Esophagus squamous epithelium (tissue), 5 donors: ENCODE data around the gene GPR132. TPM values are rescaled to one million over a fixed set of nuclear protein-coding genes. Genes with fewer than 3 reads are reported as not detected.
A peak's percentile ranks its signal among the peaks of the same experiment; 100 is the strongest.

ENCODE experiments used
- DNase-seq: peaks from one replicate; lab custom pipeline; 2025; lab: John Stamatoyannopoulos, UW
- H3K27ac ChIP-seq, 4 donors: fragments of 200-600 bp; sonication (generic); one replicate each; pipeline ENCODE4 v1.5.1; 2016 to 2019; ENCODE audit warnings: mild to moderate bottlenecking in 1 of 4
- H3K27me3 ChIP-seq, 4 donors: fragments of 200-600 bp; sonication (generic); 1 replicate in 3 of 4; 2 replicates in 1 of 4; pipeline versions ENCODE4 v1.5.1 to v1.6.0; 2017 to 2021; ENCODE audit warnings: antibody characterized with exemption in 1 of 4
- H3K36me3 ChIP-seq, 3 donors: fragments of 200-600 bp; sonication (generic); one replicate each; pipeline ENCODE4 v1.5.1; 2016 to 2019
- H3K4me1 ChIP-seq, 3 donors: fragments of 200-600 bp; sonication (generic); one replicate each; pipeline ENCODE4 v1.5.1; 2017 to 2019
- H3K4me3 ChIP-seq, 4 donors: fragments of 200-600 bp; sonication (generic); 1 replicate in 3 of 4; 2 replicates in 1 of 4; pipeline ENCODE4 v1.5.1; 2016 to 2019; ENCODE audit warnings: mild to moderate bottlenecking in 2 of 4, moderate library complexity in 1 of 4
- H3K9me3 ChIP-seq, 3 donors: fragments of 200-600 bp; sonication (generic); one replicate each; pipeline ENCODE4 v1.5.1; 2016 to 2019
- POLR2A ChIP-seq, 4 donors: fragments of 450-650 bp; IDR thresholded peaks; one replicate each; pipeline ENCODE4 v1.6.1; 2017; ENCODE audit warnings: antibody characterized with exemption in 4 of 4, mild to moderate bottlenecking in 4 of 4, moderate library complexity in 3 of 4
- WGBS, 2 donors: methylation state at CpG; one replicate each; pipeline ENCODE4 v1.1.5; 2018; 5-methylcytosine and 5-hydroxymethylcytosine counted together
- intact Hi-C: fragments of 100-400 bp; cut with DNase I; formaldehyde crosslinking; loops from one replicate; pipeline ENCODE4 v1.15.0; 2022
- total RNA-seq, 4 donors: library from RNA; depleted of rRNA; stranded (reverse); fragments of >200 nt; gene quantifications; one replicate each; pipeline ENCODE4 v1.1.0, GENCODE V29; 2016
- TF ChIP-seq, protein P1 (sequence below), 6 experiments: fragments of 450-650 bp in 4 of 6; fragments of 200-600 bp in 2 of 6; sonication (generic) in 2 of 6; IDR thresholded peaks; one replicate each; pipeline ENCODE4 v1.5.1; 2016 to 2019; ENCODE audit warnings: antibody characterized with exemption in 6 of 6, mild to moderate bottlenecking in 4 of 6, moderate library complexity in 4 of 6
- donor health status: DM: yes; HTN: yes; CAD: no.

GPR132 gene
- total RNA-seq, 4 donors from 2014 or later, result 0.79 to 5.0 (median 1.6) TPM

DNA sequence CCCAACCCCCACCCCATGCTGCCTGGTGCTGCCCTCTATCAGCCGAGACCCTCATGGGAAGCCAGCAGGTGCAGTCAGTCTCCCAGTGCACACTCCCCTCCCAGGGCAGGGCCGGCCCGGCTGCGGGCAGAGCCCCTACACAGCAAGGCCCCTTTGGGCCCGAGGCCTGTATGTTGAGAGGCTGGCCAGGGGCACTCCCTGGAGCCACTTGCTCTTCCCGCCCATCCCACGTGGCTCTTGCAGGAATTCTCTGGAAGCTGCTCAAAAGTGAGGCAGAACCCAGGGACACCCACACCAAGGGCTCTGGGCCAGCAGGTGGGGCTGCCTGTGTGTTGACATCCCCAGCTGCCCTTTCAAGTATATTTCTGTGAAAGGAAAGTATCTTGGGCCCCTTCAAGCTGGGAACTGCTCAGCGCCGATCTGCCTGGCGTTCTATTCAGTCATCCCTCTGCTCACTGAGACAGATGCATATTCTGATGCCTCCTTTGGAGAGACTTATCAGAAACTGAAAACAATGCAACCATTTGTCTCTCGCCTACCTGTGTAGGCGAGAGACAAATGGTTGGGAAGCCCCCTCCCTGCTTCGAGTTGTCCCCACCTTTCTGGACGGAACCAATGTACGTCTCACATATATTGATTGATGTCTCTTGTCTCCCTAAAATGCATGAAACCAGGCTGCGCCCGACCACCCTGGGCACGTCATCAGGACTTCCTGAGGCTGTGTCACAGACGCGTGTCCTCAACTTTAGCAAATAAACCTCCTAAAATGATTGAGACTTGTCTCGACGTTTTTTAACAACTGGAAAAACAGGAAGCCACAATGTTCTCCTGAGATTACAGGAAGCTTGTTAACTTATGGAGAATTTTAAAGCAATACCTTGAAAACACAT, 6.0 kb downstream of the GPR132 start:
- Histone ChIP-seq H3K4me1 (peaks cover 8 to 46% (median 12%) of the 10 kb centered on the region in 3 donors), H3K27me3 (peaks cover 0 to 27% (median 0%) of the 10 kb centered on the region in 4 donors), H3K36me3 (no peaks in the 10 kb centered on the region), H3K9me3 (no peaks in the 10 kb centered on the region), H3K27ac (peak overlapping the region in 1 of 4 donors; percentile 74), H3K4me3 (no peak overlapping the region)
- intact Hi-C loops, result no loop called here
- WGBS, 2 donors, result 46 to 49% methylated on average over 12 to 13 of the region's 22 CpGs
- TF ChIP-seq, protein P1, sequence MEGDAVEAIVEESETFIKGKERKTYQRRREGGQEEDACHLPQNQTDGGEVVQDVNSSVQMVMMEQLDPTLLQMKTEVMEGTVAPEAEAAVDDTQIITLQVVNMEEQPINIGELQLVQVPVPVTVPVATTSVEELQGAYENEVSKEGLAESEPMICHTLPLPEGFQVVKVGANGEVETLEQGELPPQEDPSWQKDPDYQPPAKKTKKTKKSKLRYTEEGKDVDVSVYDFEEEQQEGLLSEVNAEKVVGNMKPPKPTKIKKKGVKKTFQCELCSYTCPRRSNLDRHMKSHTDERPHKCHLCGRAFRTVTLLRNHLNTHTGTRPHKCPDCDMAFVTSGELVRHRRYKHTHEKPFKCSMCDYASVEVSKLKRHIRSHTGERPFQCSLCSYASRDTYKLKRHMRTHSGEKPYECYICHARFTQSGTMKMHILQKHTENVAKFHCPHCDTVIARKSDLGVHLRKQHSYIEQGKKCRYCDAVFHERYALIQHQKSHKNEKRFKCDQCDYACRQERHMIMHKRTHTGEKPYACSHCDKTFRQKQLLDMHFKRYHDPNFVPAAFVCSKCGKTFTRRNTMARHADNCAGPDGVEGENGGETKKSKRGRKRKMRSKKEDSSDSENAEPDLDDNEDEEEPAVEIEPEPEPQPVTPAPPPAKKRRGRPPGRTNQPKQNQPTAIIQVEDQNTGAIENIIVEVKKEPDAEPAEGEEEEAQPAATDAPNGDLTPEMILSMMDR (IDR thresholded peaks at IDR 0.05), result no peak
- no peak for TF ChIP-seq POLR2A (IDR thresholded peaks at IDR 0.05)
- DNase-seq, result no peak

DNA sequence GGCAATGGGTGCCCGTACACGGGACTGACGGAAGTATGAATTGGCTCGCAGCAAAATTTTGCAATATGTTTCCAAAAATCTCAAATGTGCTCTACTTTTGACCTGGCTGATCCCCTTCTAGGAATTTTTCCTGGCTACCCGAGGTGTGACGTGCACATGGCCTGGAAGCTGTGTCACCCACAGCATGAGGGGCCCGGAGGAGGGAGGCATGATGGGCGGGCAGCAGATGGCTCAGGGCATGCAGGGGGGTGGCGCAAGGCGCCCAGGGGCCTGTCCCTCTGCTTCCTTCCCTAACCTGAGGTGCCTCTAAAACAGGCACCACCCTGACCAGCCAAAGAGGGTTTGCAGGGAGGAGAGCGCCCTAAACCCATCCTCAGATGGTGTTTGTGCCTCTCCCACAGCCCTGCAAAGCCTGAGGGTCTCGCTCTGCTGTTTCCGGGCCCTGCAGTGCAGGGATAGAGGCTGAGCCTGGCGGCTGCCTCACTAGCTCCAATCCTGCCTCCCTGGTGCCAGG, 6.7 kb downstream of the GPR132 start:
- TF ChIP-seq POLR2A (IDR thresholded peaks at IDR 0.05), result no peak
- TF ChIP-seq, protein P1 (IDR thresholded peaks at IDR 0.05), result no peak
- intact Hi-C loops, result no loop called here
- DNase-seq, result no peak
- Histone ChIP-seq H3K9me3 (no peaks in the 10 kb centered on the region), H3K36me3 (no peaks in the 10 kb centered on the region), H3K4me3 (no peak overlapping the region), H3K4me1 (peaks cover 8 to 46% (median 12%) of the 10 kb centered on the region in 3 donors), H3K27me3 (peaks cover 0 to 27% (median 0%) of the 10 kb centered on the region in 4 donors), H3K27ac (no peak overlapping the region)
- WGBS, 2 donors, result 72 to 75% methylated on average over 6 to 9 of the region's 14 CpGs

GRCh38 chr14:105056303-105056831, 8.9 kb downstream of the GPR132 start:
- no peaks in the 10 kb centered on the region for H3K9me3 ChIP-seq
- TF ChIP-seq, protein P1 (IDR thresholded peaks at IDR 0.05), result no peak
- no peak for TF ChIP-seq POLR2A (IDR thresholded peaks at IDR 0.05)
- peaks cover 0 to 25% (median 0%) of the 10 kb centered on the region in 4 donors for H3K27me3 ChIP-seq
- H3K4me1 ChIP-seq, result peaks cover 5 to 28% (median 12%) of the 10 kb centered on the region in 3 donors
- DNase-seq, result no peak
- intact Hi-C loops, result no loop called here
- H3K27ac ChIP-seq, result no peak overlapping the region
- H3K4me3 ChIP-seq, result no peak overlapping the region
- WGBS, 2 donors, result 67 to 80% methylated on average over 1 to 7 of the region's 22 CpGs
- H3K36me3 ChIP-seq, result no peaks in the 10 kb centered on the region

- Histone ChIP-seq H3K4me1 (peaks cover 5 to 23% (median 12%) of the 10 kb centered on the region in 3 donors), H3K27ac (no peak overlapping the region), H3K4me3 (no peak overlapping the region), H3K27me3 (peaks cover 0 to 20% (median 0%) of the 10 kb centered on the region in 4 donors), H3K9me3 (no peaks in the 10 kb centered on the region), H3K36me3 (no peaks in the 10 kb centered on the region)
- intact Hi-C loops, result no loop called here
- 61 to 73% methylated on average over 5 to 28 of the region's 33 CpGs for WGBS, 2 donors
- DNase-seq, result no peak
- TF ChIP-seq, protein P1 (IDR thresholded peaks at IDR 0.05), result no peak
- TF ChIP-seq POLR2A (IDR thresholded peaks at IDR 0.05), result no peak
These were observed 9.4 kb downstream of the GPR132 start for GRCh38 chr14:105055736-105056302.
